Gastrocnemius medialis (tissue), 4 donors: ENCODE data around the gene AFAP1L1. TPM values are rescaled to one million over a fixed set of nuclear protein-coding genes. Genes with fewer than 3 reads are reported as not detected.

Experiments
- ATAC-seq, 2 donors: fragments of 150-250 bp; one replicate each; pipeline ENCODE4 v1.9.1; 2016
- DNase-seq, 2 donors: peaks; one replicate each; pipeline ENCODE4 v3.0.0-alpha.2; 2019
- H3K27ac ChIP-seq, 4 donors: fragments of 200-600 bp; sonication (generic); 1 replicate in 1 of 4; 2 replicates in 3 of 4; pipeline ENCODE4 v1.5.1; 2016 to 2018; ENCODE audit warnings: mild to moderate bottlenecking in 2 of 4, moderate library complexity in 1 of 4
- H3K27me3 ChIP-seq, 3 donors: fragments of 200-600 bp; sonication (generic) in 2 of 3; 1 replicate in 1 of 3; 2 replicates in 2 of 3; pipeline versions ENCODE4 v1.5.1 to v1.6.0; 2016 to 2019; ENCODE audit warnings: mild to moderate bottlenecking in 1 of 3, moderate library complexity in 1 of 3
- H3K36me3 ChIP-seq, 2 donors: fragments of 200-600 bp; sonication (generic) in 1 of 2; one replicate each; pipeline ENCODE4 v1.5.1; 2017 to 2018
- H3K4me1 ChIP-seq, 2 donors: fragments of 200-600 bp; sonication (generic) in 1 of 2; one replicate each; pipeline ENCODE4 v1.5.1; 2016 to 2017; ENCODE audit warnings: mild to moderate bottlenecking in 2 of 2
- H3K4me3 ChIP-seq, 4 donors: fragments of 200-600 bp; sonication (generic) in 3 of 4; 1 replicate in 1 of 4; 2 replicates in 3 of 4; pipeline ENCODE4 v1.5.1; 2016 to 2019; ENCODE audit warnings: mild to moderate bottlenecking in 2 of 4
- H3K9me3 ChIP-seq, 3 donors: fragments of 200-600 bp; sonication (generic) in 2 of 3; 1 replicate in 1 of 3; 2 replicates in 2 of 3; pipeline ENCODE4 v1.5.1; 2016 to 2019
- POLR2A ChIP-seq, 2 donors: fragments of 450-650 bp; IDR thresholded peaks; one replicate each; pipeline ENCODE4 v1.6.1; 2017; ENCODE audit warnings: antibody characterized with exemption in 2 of 2, mild to moderate bottlenecking in 2 of 2, moderate library complexity in 2 of 2
- in situ Hi-C, 4 donors: fragments of 200-750 bp; cut with MboI; loops; one replicate each; pipeline versions ENCODE4 v1.15.0 to v1.8.0; 2017; ENCODE audit warnings: low sequenced_read_pairs in 4 of 4
- intact Hi-C: fragments of 100-400 bp; cut with DNase I; formaldehyde crosslinking; loops from one replicate; pipeline ENCODE4 v1.15.1; 2023; ENCODE audit warnings: low total_unique reads
- total RNA-seq, 4 donors: library from RNA; depleted of rRNA; stranded (reverse); fragments of >200 nt; gene quantifications; one replicate each; pipeline versions ENCODE4 v1.1.0 to v1.2.3, GENCODE V29; 2016
- TF ChIP-seq, protein P1 (sequence below), 5 experiments: fragments of 450-650 bp in 3 of 5; fragments of 200-600 bp in 2 of 5; sonication (generic) in 2 of 5; IDR thresholded peaks in 4 of 5; conservative IDR thresholded peaks in 1 of 5; 1 replicate in 4 of 5; 2 replicates in 1 of 5; pipeline ENCODE4 v1.5.1; 2016 to 2019; ENCODE audit warnings: antibody characterized with exemption in 5 of 5, mild to moderate bottlenecking in 3 of 5, moderate library complexity in 3 of 5

Gene AFAP1L1
- total RNA-seq, 4 donors from 2014 or later, result 28.6 to 39.9 (median 32.9) TPM

DNA sequence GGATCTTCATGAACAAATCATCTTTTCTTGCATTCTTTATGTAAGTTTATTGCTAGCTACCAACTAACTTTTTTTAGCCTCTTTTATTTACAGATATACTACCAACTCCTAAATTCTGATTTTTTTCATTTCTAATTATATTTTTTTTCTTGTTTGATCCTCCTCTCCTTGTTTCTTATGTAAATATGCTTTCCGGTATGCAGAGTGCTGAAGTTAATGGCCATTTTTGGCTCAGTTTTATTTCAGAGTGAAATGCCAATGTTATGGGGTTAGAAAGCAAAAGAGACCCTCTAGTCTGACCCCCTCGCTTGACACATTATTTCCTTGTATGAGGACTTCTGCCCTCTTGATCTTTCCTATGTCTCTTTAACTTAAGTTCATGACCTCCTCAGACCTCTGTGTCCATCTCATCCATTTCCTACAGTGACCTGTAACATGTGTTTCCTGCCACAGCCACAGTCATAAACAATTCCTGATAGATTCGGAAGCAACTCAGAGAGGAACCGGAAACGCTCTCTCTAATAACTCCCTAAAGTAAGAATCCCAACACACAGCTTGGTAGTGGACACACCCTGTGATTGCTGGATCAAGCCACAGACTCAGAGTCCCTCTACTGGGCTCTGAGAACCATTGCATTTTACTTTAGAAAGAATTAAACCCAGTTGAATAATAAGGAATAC, 42.9 kb upstream of the AFAP1L1 start:
- peak overlapping the region; percentile 17 to 70 (median 52) for H3K27ac ChIP-seq
- TF ChIP-seq POLR2A (IDR thresholded peaks at IDR 0.05), result no peak
- TF ChIP-seq, protein P1, sequence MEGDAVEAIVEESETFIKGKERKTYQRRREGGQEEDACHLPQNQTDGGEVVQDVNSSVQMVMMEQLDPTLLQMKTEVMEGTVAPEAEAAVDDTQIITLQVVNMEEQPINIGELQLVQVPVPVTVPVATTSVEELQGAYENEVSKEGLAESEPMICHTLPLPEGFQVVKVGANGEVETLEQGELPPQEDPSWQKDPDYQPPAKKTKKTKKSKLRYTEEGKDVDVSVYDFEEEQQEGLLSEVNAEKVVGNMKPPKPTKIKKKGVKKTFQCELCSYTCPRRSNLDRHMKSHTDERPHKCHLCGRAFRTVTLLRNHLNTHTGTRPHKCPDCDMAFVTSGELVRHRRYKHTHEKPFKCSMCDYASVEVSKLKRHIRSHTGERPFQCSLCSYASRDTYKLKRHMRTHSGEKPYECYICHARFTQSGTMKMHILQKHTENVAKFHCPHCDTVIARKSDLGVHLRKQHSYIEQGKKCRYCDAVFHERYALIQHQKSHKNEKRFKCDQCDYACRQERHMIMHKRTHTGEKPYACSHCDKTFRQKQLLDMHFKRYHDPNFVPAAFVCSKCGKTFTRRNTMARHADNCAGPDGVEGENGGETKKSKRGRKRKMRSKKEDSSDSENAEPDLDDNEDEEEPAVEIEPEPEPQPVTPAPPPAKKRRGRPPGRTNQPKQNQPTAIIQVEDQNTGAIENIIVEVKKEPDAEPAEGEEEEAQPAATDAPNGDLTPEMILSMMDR (IDR thresholded peaks at IDR 0.05 in 4 of 5, conservative IDR thresholded peaks at IDR 0.05 in 1 of 5), result peak; percentile 75 to 92 (median 82)
- DNase-seq, result peak; percentile 53 to 69
- H3K36me3 ChIP-seq, result peaks cover 0 to 29% of the 10 kb centered on the region in 2 donors
- no peaks in the 10 kb centered on the region for H3K27me3 ChIP-seq
- no peak overlapping the region for H3K4me3 ChIP-seq
- no peaks in the 10 kb centered on the region for H3K9me3 ChIP-seq
- ATAC-seq, result peak; percentile 99
- H3K4me1 ChIP-seq, result peaks cover 14 to 17% of the 10 kb centered on the region in 2 donors
- in situ Hi-C loops, result loop anchor here (5.0 to 25.0 kb wide), 5 partner anchors 81 to 791 kb away; partner anchors contain the start of gene ABLIM3 (in 2 of the 4)
- intact Hi-C loops, result loop anchor here (1.0 to 10.0 kb wide), 3 partner anchors 87 to 494 kb away; partner anchors contain the start of gene ABLIM3

DNA sequence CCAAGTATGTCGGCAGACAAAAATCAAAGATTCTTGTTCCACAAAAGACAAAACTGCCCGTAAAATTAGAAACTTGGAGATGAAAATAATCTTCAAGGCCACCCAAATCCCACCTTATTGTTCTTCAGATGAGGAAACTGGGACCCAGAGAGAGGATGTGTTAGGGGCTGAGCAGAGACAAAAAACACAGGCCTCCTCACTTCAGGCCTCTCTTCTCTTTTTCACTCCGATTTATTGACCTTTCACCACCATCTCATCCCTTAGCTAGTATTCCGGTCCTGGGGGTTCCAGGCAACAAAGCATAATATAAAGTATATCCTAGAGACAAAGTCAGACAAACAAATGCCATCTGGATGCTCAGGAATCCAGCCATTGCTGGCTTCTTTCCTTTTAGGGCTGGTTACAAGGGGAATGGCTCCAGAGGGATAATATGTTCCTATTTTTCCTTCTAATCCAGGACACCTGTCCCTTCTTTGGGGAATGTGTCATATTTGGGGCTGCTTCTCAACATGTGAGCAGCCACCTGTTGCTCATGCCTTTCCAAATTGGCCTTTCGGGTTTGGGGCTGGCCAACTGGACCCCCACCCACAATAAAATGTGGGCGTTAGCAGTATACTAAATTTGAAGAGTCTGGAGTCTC, 42.2 kb upstream of the AFAP1L1 start:
- Histone ChIP-seq H3K9me3 (no peaks in the 10 kb centered on the region), H3K4me3 (no peak overlapping the region), H3K36me3 (peaks cover 0 to 35% of the 10 kb centered on the region in 2 donors), H3K27me3 (no peaks in the 10 kb centered on the region), H3K27ac (peak overlapping the region; percentile 17 to 70 (median 48)), H3K4me1 (peaks cover 14 to 17% of the 10 kb centered on the region in 2 donors)
- in situ Hi-C loops (loop anchor here (5.0 to 25.0 kb wide), 5 partner anchors 82 to 792 kb away; partner anchors contain the start of gene ABLIM3 (in 2 of the 4)), intact Hi-C loops (loop anchor here (1.0 to 10.0 kb wide), 3 partner anchors 88 to 495 kb away; partner anchors contain the start of gene ABLIM3)
- DNase-seq, result no peak
- ATAC-seq, result peak; percentile 7 to 13
- TF ChIP-seq POLR2A (IDR thresholded peaks at IDR 0.05), result no peak
- TF ChIP-seq, protein P1 (IDR thresholded peaks at IDR 0.05 in 4 of 5, conservative IDR thresholded peaks at IDR 0.05 in 1 of 5), result no peak

DNA sequence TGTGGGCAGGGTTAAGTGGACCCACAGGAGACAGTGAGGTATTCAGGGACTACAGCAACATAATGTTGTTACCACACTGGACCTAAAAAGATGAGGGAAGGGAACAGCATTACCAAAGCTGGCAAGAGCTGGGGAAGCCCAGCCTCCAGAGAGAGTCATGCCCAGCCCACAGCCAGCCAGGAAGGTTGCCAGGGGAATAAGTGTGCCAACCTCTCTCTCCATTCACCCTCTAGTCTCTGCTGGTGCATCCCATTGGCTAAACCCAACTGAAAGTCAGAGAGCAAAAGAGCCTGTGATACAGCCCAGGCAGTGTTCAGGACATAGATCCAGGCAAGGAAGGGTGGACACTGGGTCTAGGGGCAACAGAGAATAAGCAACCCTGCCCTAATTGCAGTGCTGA, 35.8 kb upstream of the AFAP1L1 start:
- H3K9me3 ChIP-seq, result no peaks in the 10 kb centered on the region
- DNase-seq (no peak), ATAC-seq (no peak)
- no peaks in the 10 kb centered on the region for H3K27me3 ChIP-seq
- peaks cover 0 to 76% of the 10 kb centered on the region in 2 donors for H3K36me3 ChIP-seq
- in situ Hi-C loops, result loop anchor here (25.0 kb wide), 3 partner anchors 99 to 799 kb away; partner anchors contain the start of gene ABLIM3 (in 1 of the 4)
- H3K4me3 ChIP-seq, result no peak overlapping the region
- intact Hi-C loops, result no loop called here
- TF ChIP-seq, protein P1 (IDR thresholded peaks at IDR 0.05 in 4 of 5, conservative IDR thresholded peaks at IDR 0.05 in 1 of 5), result no peak
- TF ChIP-seq POLR2A (IDR thresholded peaks at IDR 0.05), result no peak
- no peak overlapping the region for H3K27ac ChIP-seq
- no peaks in the 10 kb centered on the region for H3K4me1 ChIP-seq

DNA sequence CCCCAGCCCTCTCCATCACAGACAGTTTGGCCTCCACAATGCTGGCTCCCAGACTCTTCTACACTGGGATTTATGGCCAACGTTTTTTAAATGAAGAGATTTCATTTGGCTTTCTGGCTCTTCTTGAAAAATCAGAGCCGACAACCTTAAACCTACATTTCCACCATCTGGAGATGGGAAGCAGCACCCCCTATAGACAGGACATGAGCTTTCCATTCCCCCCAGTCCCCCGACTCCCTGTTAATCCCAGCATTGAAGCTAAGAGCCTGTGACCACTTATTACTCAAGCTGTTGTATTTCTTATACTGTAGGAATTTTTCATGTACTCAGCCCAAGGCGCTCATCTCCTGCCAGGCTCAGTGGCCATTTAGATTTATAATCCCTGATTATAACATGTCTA, 34.0 kb upstream of the AFAP1L1 start:
- ATAC-seq, result no peak
- Histone ChIP-seq H3K4me1 (no peaks in the 10 kb centered on the region), H3K4me3 (no peak overlapping the region), H3K9me3 (no peaks in the 10 kb centered on the region), H3K27ac (no peak overlapping the region), H3K36me3 (peaks cover 0 to 85% of the 10 kb centered on the region in 2 donors), H3K27me3 (no peaks in the 10 kb centered on the region)
- no peak for TF ChIP-seq POLR2A (IDR thresholded peaks at IDR 0.05)
- TF ChIP-seq, protein P1 (IDR thresholded peaks at IDR 0.05 in 4 of 5, conservative IDR thresholded peaks at IDR 0.05 in 1 of 5), result no peak
- DNase-seq, result no peak
- in situ Hi-C loops, result loop anchor here (25.0 kb wide), 3 partner anchors 100 to 800 kb away; partner anchors contain the start of gene ABLIM3 (in 1 of the 4)
- intact Hi-C loops, result no loop called here
